Activated CD8-positive, alpha-beta T cell treated with anti-CD3 and anti-CD28 coated beads for 36 hours (primary cell): ENCODE measurements around the gene PDE2A. TPM values are rescaled to one million over a fixed set of nuclear protein-coding genes. Genes with fewer than 3 reads are reported as not detected.

ENCODE experiments used
- ATAC-seq: fragments of 200-7000 bp; cut with Tn5 transposase; one replicate; pipeline ENCODE4 v1.10.0; 2021; ENCODE audit warnings: mild to moderate bottlenecking, moderate library complexity
- CTCF ChIA-PET: fragments of 350-600 bp; sonication (Branson Sonifier 250); formaldehyde crosslinking; loops from one replicate; lab custom pipeline; 2021; ENCODE audit warnings: antibody characterized with exemption; lab: Charles Lee
- POLR2A ChIA-PET: fragments of 350-600 bp; sonication (Branson Sonifier 250); formaldehyde crosslinking; loops from one replicate; lab custom pipeline; 2021; ENCODE audit warnings: antibody characterized with exemption; lab: Charles Lee
- DNase-seq: peaks from one replicate; pipeline ENCODE4 v3.0.0-alpha.2; 2020
- H3K27ac Mint-ChIP-seq: one replicate; pipeline ENCODE4 v1.8.0; 2021; ENCODE audit warnings: mild to moderate bottlenecking, mixed read lengths
- H3K27me3 Mint-ChIP-seq: one replicate; pipeline ENCODE4 v1.8.0; 2021; ENCODE audit warnings: mixed read lengths
- H3K36me3 Mint-ChIP-seq: one replicate; pipeline ENCODE4 v1.8.0; 2021; ENCODE audit warnings: low read depth, mixed read lengths
- H3K4me1 Mint-ChIP-seq: one replicate; pipeline ENCODE4 v1.8.0; 2021; ENCODE audit warnings: low read depth, mixed read lengths
- H3K4me3 Mint-ChIP-seq: one replicate; pipeline ENCODE4 v1.8.0; 2021; ENCODE audit warnings: mild to moderate bottlenecking, moderate library complexity, mixed read lengths
- H3K9me3 Mint-ChIP-seq: one replicate; pipeline ENCODE4 v1.8.0; 2021; ENCODE audit warnings: mixed read lengths
- CTCF ChIP-seq: fragments of 200-600 bp; IDR thresholded peaks from one replicate; pipeline ENCODE4 v1.8.0; 2022; ENCODE audit warnings: antibody characterized with exemption, mild to moderate bottlenecking
- intact Hi-C: fragments of 100-400 bp; cut with micrococcal nuclease; formaldehyde crosslinking; loops from one replicate; pipeline ENCODE4 v1.10.0; 2022
- total RNA-seq, 2 experiments: library from RNA; stranded (reverse); gene quantifications; one replicate each; pipeline ENCODE4 v1.2.3, GENCODE V29; 2021

Gene PDE2A
- total RNA-seq, 2 experiments from 2014 or later: 0.14 to 0.72 TPM

GRCh38 chr11:72682238-72682857 lies 8.1 kb upstream of the PDE2A start:
- H3K27ac Mint-ChIP-seq: no peak overlapping the region
- no peak for TF ChIP-seq CTCF
- intact Hi-C loops: loop anchor here (5.0 kb wide), 1 partner anchor 95 kb away; no protein-coding TSS in a partner anchor
- H3K4me1 Mint-ChIP-seq: peaks cover 23% of the 10 kb centered on the region
- peaks cover 6% of the 10 kb centered on the region for H3K27me3 Mint-ChIP-seq
- ChIA-PET CTCF (interaction anchor here (0.9 to 9.4 kb wide), 7 partner anchors 14 to 211 kb away, joined by 3 to 109 read pairs (median 6); no protein-coding TSS in a partner anchor), POLR2A (interaction anchor here (1.3 kb wide), 1 partner anchor 10 kb away, joined by 10 read pairs; no protein-coding TSS in a partner anchor)
- no peak for ATAC-seq
- DNase-seq: no peak
- H3K9me3 Mint-ChIP-seq: no peaks in the 10 kb centered on the region
- no peak overlapping the region for H3K4me3 Mint-ChIP-seq
- no peaks in the 10 kb centered on the region for H3K36me3 Mint-ChIP-seq

GRCh38 chr11:72681226-72682153 lies 7.3 kb upstream of the PDE2A start:
- Mint-ChIP-seq H3K36me3 (no peaks in the 10 kb centered on the region), H3K4me1 (peaks cover 19% of the 10 kb centered on the region), H3K27me3 (peaks cover 10% of the 10 kb centered on the region), H3K9me3 (no peaks in the 10 kb centered on the region), H3K27ac (no peak overlapping the region), H3K4me3 (no peak overlapping the region)
- intact Hi-C loops: loop anchor here (5.0 kb wide), 1 partner anchor 94 kb away; no protein-coding TSS in a partner anchor
- TF ChIP-seq CTCF: no peak
- ATAC-seq: no peak
- ChIA-PET POLR2A (interaction anchor here (1.3 kb wide), 1 partner anchor 9 kb away, joined by 10 read pairs; no protein-coding TSS in a partner anchor), CTCF (interaction anchor here (0.8 to 9.4 kb wide), 12 partner anchors 13 to 211 kb away, joined by 3 to 109 read pairs (median 5); no protein-coding TSS in a partner anchor)
- no peak for DNase-seq

- peaks cover 16% of the 10 kb centered on the region for H3K27me3 Mint-ChIP-seq
- no peaks in the 10 kb centered on the region for H3K9me3 Mint-ChIP-seq
- no peaks in the 10 kb centered on the region for H3K36me3 Mint-ChIP-seq
- DNase-seq (no peak), ATAC-seq (no peak)
- ChIA-PET POLR2A (no interaction called here), CTCF (interaction anchor here (0.8 to 9.4 kb wide), 11 partner anchors 9 to 209 kb away, joined by 3 to 109 read pairs (median 4); no protein-coding TSS in a partner anchor)
- H3K4me3 Mint-ChIP-seq: no peak overlapping the region
- intact Hi-C loops: loop anchor here (5.0 kb wide), 1 partner anchor 93 kb away; no protein-coding TSS in a partner anchor
- no peak overlapping the region for H3K27ac Mint-ChIP-seq
- H3K4me1 Mint-ChIP-seq: peaks cover 11% of the 10 kb centered on the region
- no peak for TF ChIP-seq CTCF
Observed at GRCh38 chr11:72680624-72681158, 6.5 kb upstream of the PDE2A start.

- H3K36me3 Mint-ChIP-seq: no peaks in the 10 kb centered on the region
- DNase-seq (no peak), ATAC-seq (no peak)
- ChIA-PET CTCF (interaction anchor here (1.0 to 9.4 kb wide), 7 partner anchors 8 to 208 kb away, joined by 3 to 109 read pairs (median 3); no protein-coding TSS in a partner anchor), POLR2A (no interaction called here)
- H3K4me1 Mint-ChIP-seq: peaks cover 9% of the 10 kb centered on the region
- no peaks in the 10 kb centered on the region for H3K9me3 Mint-ChIP-seq
- intact Hi-C loops: loop anchor here (5.0 kb wide), 1 partner anchor 93 kb away; no protein-coding TSS in a partner anchor
- no peak overlapping the region for H3K27ac Mint-ChIP-seq
- no peak for TF ChIP-seq CTCF
- H3K4me3 Mint-ChIP-seq: no peak overlapping the region
- peaks cover 24% of the 10 kb centered on the region for H3K27me3 Mint-ChIP-seq
Observed at GRCh38 chr11:72679869-72680268, 5.6 kb upstream of the PDE2A start.
